GM12878 (cell line): ENCODE results near the gene GREB1.

Source experiments
- ATF2 ChIP-seq: IDR thresholded peaks from 2 replicates; pipeline ENCODE4 v1.6.1; 2012; ENCODE audit warnings: low read length, inconsistent platforms
- ATF3 ChIP-seq: IDR thresholded peaks from 2 replicates; pipeline ENCODE4 v1.6.1; 2011; ENCODE audit warnings: low read depth, mild to moderate bottlenecking, low read length, moderate library complexity, borderline replicate concordance; ENCODE audit errors: extremely low read depth
- CTCF ChIP-seq, 3 experiments: IDR thresholded peaks in 2 of 3; conservative IDR thresholded peaks in 1 of 3; 2 replicates each; pipeline ENCODE4 v1.5.1; 2011; ENCODE audit warnings: low read depth in 3 of 3, low read length in 3 of 3, mild to moderate bottlenecking in 3 of 3, control low read depth in 2 of 3, moderate library complexity in 2 of 3, inconsistent platforms in 1 of 3, mixed read lengths in 1 of 3; ENCODE audit not compliant: control insufficient read depth in 2 of 3, insufficient read depth in 1 of 3; ENCODE audit errors: extremely low read depth in 1 of 3
- EZH2 ChIP-seq: IDR thresholded peaks from 2 replicates; pipeline ENCODE4 v1.6.1; 2012; ENCODE audit warnings: low read depth, mild to moderate bottlenecking, control low read depth, inconsistent platforms, low read length, borderline replicate concordance; ENCODE audit not compliant: control insufficient read depth
- FOS ChIP-seq: IDR thresholded peaks from 3 replicates; pipeline ENCODE4 v1.6.1; 2011; ENCODE audit warnings: borderline replicate concordance; ENCODE audit not compliant: insufficient read length; ENCODE audit errors: extremely low read depth
- NFYB ChIP-seq: IDR thresholded peaks from 2 replicates; pipeline ENCODE4 v1.6.1; 2011; ENCODE audit warnings: low read depth, mild to moderate bottlenecking, low read length, improper control_type of control experiment, moderate library complexity; ENCODE audit not compliant: insufficient read depth
- PBX3 ChIP-seq: IDR thresholded peaks from 2 replicates; pipeline ENCODE4 v1.6.1; 2011; ENCODE audit warnings: mild to moderate bottlenecking, low read depth, low read length, moderate library complexity; ENCODE audit not compliant: insufficient replicate concordance
- POLR2A ChIP-seq: IDR thresholded peaks from 2 replicates; pipeline ENCODE4 v1.6.1; 2011; ENCODE audit warnings: low read depth, mild to moderate bottlenecking, low read length
- RB1 ChIP-seq: fragments of 450-650 bp; formaldehyde crosslinking; IDR thresholded peaks from 2 replicates; pipeline ENCODE4 v1.6.1; 2017; ENCODE audit warnings: mild to moderate bottlenecking, borderline replicate concordance
- SPI1 ChIP-seq: IDR thresholded peaks from 2 replicates; pipeline ENCODE4 v1.6.1; 2011; ENCODE audit warnings: low read depth, mild to moderate bottlenecking, low read length, moderate library complexity, borderline replicate concordance; ENCODE audit not compliant: insufficient read depth

GRCh38 chr2:11492244-11492643 lies 41.6 kb upstream of the GREB1 start:
- TF ChIP-seq ATF2 (no peak), CTCF (IDR thresholded peaks at IDR 0.05 in 2 of 3, conservative IDR thresholded peaks at IDR 0.05 in 1 of 3; ENCODE audit: control insufficient read depth in 2 of 3, extremely low read depth in 1 of 3, insufficient read depth in 1 of 3, low read depth in 3 of 3, low read length in 3 of 3) (no peak), ATF3 (no peak), RB1 (no peak), PBX3 (no peak), EZH2 (no peak), NFYB (no peak), POLR2A (no peak), FOS (no peak), SPI1 (no peak)
